ENCODE results near the gene VPS13D.

GRCh38 chr1:12215118-12215961 lies 14.5 kb upstream of the VPS13D start:
- no peak for TF ChIP-seq EZH2 (IDR thresholded peaks at IDR 0.05)
- no peak for TF ChIP-seq POLR2AphosphoS5 (IDR thresholded peaks at IDR 0.05; ENCODE audit: borderline replicate concordance, low read depth, low read length)

Data from SK-N-MC (cell line).